ENCODE data around the gene MYO5A. TPM values are rescaled to one million over a fixed set of nuclear protein-coding genes. Genes with fewer than 3 reads are reported as not detected.
A peak's percentile ranks its signal among the peaks of the same experiment; 100 is the strongest.
"Not testable (repeated sequence)": the region's sequence is repeated elsewhere in the genome, so short reads cannot be mapped to it uniquely, and the experiment has no call there.

The MYO5A gene
- total RNA-seq, 1 donor from 2014 or later = 31.2 TPM

DNA sequence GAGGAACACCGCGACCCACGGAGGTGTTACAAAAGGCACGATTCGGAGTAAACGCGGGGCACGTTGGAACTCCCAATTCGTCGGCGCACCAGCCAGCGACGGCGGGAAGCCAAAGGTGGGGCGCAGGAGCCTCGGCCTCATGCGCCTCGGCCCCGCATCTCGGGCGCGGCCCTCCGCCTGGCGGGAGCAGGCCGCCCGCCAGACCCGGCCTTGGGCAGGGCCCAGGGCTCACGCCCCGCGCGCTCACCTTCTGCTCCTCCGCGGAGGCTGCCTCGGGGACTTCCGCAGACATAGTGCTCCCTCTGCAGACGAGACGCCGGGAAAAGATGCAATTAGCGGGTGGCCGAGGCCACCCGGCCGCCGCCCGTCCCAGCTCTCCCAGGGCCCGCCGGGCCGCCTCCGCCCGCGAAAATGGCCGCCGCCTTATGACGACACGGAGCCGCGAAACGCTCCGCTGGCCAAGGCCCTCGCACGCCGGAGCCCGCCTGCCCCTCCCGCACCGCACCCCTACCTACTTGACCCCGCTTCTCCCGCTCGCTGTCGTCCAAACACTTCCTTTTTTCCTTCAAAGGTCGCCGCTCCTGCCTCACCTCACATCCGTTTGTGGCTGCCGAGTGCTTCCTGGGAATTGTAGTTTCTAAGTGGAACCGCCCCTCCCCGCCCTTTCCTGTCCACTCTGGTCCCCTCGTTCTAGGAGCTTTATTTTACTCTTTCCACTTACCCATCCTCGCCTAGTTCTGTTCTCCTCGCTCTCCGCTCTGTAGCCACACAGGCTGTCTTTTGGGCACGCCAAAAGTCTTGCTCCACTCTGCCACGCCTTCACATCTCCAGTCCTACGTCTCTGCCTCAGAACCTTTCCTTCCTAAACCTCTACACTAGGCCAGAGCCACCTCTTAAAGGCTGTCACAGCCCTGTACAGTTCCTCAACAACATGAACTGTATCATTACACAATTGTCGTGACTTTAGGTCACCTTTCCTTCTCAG, 40.2 kb upstream of the MYO5A start, which contains the start of gene ARPP19:
TSS of gene ARPP19 (minus strand) at position 430 of the 985 bp plus-strand sequence. CDS start at position 292, 138 bp downstream.
- peak in 1 of 2 donors; percentile 93 for DNase-seq (ENCODE audit: extremely low spot score in 2 of 2)
- Histone ChIP-seq H3K36me3 (no peaks in the 10 kb centered on the region), H3K4me3 (peak within 1 kb of the TSS; percentile 69 to 88), H3K27me3 (no peaks in the 10 kb centered on the region), H3K9me3 (no peaks in the 10 kb centered on the region), H3K4me1 (peaks cover 45% of the 10 kb centered on the region), H3K27ac (peak within 1 kb of the TSS; percentile 95)
- intact Hi-C loops (cut with DNase I) = no loop called here
- TF ChIP-seq POLR2AphosphoS5 (IDR thresholded peaks at IDR 0.05; ENCODE audit: insufficient read depth in 1 of 2, low read depth in 1 of 2) = peak; percentile 68 to 84
- TF ChIP-seq, protein P1, sequence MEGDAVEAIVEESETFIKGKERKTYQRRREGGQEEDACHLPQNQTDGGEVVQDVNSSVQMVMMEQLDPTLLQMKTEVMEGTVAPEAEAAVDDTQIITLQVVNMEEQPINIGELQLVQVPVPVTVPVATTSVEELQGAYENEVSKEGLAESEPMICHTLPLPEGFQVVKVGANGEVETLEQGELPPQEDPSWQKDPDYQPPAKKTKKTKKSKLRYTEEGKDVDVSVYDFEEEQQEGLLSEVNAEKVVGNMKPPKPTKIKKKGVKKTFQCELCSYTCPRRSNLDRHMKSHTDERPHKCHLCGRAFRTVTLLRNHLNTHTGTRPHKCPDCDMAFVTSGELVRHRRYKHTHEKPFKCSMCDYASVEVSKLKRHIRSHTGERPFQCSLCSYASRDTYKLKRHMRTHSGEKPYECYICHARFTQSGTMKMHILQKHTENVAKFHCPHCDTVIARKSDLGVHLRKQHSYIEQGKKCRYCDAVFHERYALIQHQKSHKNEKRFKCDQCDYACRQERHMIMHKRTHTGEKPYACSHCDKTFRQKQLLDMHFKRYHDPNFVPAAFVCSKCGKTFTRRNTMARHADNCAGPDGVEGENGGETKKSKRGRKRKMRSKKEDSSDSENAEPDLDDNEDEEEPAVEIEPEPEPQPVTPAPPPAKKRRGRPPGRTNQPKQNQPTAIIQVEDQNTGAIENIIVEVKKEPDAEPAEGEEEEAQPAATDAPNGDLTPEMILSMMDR (IDR thresholded peaks at IDR 0.05) = peak in 1 of 3 experiments; percentile 5
- TF ChIP-seq POLR2A (IDR thresholded peaks at IDR 0.05) = peak in 1 of 2 donors; percentile 61

DNA sequence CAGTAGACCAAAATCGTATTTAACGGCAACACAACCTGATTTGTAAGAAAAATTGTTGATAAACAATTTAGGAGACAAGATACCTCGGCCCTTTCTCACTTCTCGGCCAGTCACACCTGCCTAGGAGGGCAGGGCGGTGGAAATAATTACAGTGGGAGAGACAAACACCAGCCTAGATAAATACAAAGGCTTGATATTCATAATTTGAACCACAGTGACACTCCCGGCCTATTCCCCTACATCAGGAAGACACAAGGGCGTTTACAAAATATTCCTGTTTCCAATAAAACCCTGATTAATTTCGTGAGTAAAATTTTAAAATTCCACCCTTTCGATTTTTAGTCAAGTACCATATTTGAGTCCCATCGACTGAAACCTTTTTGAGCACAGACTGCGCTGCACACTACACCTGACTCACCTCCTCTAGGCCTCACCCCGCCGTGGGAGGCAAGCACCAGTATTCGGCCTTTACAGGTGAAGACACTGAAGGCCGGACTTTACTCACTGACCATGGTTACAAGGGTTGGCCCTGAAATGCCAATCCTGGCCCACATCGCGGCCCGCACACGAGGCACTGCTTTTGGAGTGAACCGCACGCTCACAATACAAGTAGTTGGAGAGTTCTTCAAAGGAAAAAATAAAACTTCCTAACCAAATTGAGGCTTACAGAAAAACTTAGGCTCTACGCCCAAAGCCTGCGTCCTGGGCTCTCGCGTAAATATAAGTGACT, 39.4 kb upstream of the MYO5A start:
- DNase-seq (ENCODE audit: extremely low spot score in 2 of 2) = no peak
- H3K9me3 ChIP-seq = no peaks in the 10 kb centered on the region
- peak overlapping the region; percentile 95 for H3K27ac ChIP-seq
- TF ChIP-seq POLR2AphosphoS5 (IDR thresholded peaks at IDR 0.05; ENCODE audit: insufficient read depth in 1 of 2, low read depth in 1 of 2) (no peak), POLR2A (IDR thresholded peaks at IDR 0.05) (no peak)
- TF ChIP-seq, protein P1 (IDR thresholded peaks at IDR 0.05) = no peak
- no peaks in the 10 kb centered on the region for H3K27me3 ChIP-seq
- H3K4me3 ChIP-seq = peak overlapping the region; percentile 69 to 88
- H3K4me1 ChIP-seq = peaks cover 54% of the 10 kb centered on the region
- intact Hi-C loops (cut with DNase I) = no loop called here
- no peaks in the 10 kb centered on the region for H3K36me3 ChIP-seq

DNA sequence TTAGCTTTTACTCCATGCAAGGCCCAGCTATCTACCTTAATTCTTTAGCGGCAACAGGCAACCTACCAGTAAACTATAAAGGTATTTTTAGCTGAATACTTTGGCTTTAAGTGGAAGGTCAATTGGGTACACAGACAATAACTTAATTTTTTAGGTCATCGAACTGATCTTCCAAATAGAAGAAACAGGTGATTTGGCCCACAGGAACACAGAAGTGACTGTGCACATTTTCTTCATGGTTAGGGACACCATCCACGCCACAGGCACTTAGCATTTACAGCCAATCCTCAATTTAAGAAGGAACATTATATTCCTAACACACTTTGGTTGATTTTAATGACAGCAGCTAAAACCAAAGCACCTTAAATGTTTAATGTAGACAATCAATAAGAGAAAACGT, 38.2 kb upstream of the MYO5A start:
- H3K27ac ChIP-seq = no peak overlapping the region
- H3K4me1 ChIP-seq = peaks cover 58% of the 10 kb centered on the region
- intact Hi-C loops (cut with DNase I) = no loop called here
- TF ChIP-seq POLR2A (IDR thresholded peaks at IDR 0.05) (no peak), POLR2AphosphoS5 (IDR thresholded peaks at IDR 0.05; ENCODE audit: insufficient read depth in 1 of 2, low read depth in 1 of 2) (no peak)
- TF ChIP-seq, protein P1 (IDR thresholded peaks at IDR 0.05) = no peak
- H3K27me3 ChIP-seq = no peaks in the 10 kb centered on the region
- no peak for DNase-seq (ENCODE audit: extremely low spot score in 2 of 2)
- H3K9me3 ChIP-seq = no peaks in the 10 kb centered on the region
- H3K36me3 ChIP-seq = no peaks in the 10 kb centered on the region
- H3K4me3 ChIP-seq = peak overlapping the region; percentile 8 to 88

DNA sequence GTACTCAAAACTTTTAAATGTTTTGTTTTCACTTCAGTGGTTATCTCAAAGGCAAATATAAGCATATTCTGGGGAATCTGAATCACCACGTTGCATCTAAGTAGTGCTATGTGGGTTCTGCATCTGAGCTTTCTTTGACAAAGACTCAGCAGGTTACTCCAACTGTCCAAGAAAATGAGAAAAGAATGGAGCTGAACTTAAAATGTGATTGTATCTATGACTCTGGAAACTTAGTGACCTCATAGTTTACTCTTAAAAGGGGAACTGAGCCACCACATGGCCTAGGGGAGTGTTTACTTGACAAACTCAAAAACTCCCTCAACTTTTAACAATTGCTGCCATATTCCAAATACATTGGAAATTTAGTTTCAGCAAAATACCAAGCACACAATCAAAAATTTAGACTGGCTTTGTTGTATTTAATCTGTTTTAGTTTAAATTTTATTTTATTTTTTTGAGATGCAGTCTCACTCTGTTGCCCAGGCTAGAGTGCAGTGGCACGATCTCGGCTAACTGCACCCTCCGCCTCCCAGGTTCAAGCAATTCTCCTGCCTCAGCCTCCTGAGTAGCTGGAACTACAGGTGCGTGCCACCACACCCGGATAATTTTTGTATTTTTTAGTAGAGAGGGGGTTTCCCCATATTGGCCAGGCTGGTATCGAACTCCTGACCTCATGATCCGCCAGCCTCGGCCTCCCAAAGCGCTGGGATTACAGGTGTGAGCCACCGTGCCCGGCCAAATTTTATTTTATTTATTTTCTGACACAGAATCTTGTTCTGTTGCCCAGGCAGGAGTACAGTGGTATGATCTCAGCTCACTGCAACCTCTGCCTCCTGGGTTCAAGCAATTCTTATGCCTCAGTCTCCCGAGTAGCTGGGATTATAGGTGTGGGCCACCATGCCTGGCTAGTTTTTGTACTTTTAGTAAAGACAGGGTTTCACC, 37.0 kb upstream of the MYO5A start:
- H3K27ac ChIP-seq; H3K9me3 ChIP-seq; H3K36me3 ChIP-seq; H3K4me3 ChIP-seq; DNase-seq (ENCODE audit: extremely low spot score in 2 of 2); intact Hi-C loops (cut with DNase I); H3K27me3 ChIP-seq: not testable (repeated sequence)
- H3K4me1 ChIP-seq = peaks cover 64% of the 10 kb centered on the region
